HG03520 (cell line): Measurements from ENCODE around the gene NDUFV1.
"Not testable (repeated sequence)": the region's sequence is repeated elsewhere in the genome, so short reads cannot be mapped to it uniquely, and the experiment has no call there.

Experiments
- ATAC-seq: cut with Tn5 transposase; IDR thresholded peaks from one replicate; pipeline ENCODE4 v1.9.1; 2021; ENCODE audit warnings: mild to moderate bottlenecking, moderate library complexity; ENCODE audit not compliant: unreplicated experiment

NDUFV1 gene

GRCh38 chr11:67585911-67586310, 20.8 kb upstream of the NDUFV1 start:
- no peak for ATAC-seq

GRCh38 chr11:67586568-67587250, 20.0 kb upstream of the NDUFV1 start:
- no peak for ATAC-seq

GRCh38 chr11:67588136-67588503, 18.6 kb upstream of the NDUFV1 start:
- ATAC-seq, result no peak

- ATAC-seq, result not testable (repeated sequence)
These were observed 17.8 kb upstream of the NDUFV1 start for GRCh38 chr11:67588899-67589415.

GRCh38 chr11:67592880-67593564, 13.7 kb upstream of the NDUFV1 start:
- no peak for ATAC-seq

GRCh38 chr11:67593565-67593905, 13.2 kb upstream of the NDUFV1 start:
- ATAC-seq, result no peak

GRCh38 chr11:67594480-67594879, 12.3 kb upstream of the NDUFV1 start:
- no peak for ATAC-seq

GRCh38 chr11:67596753-67597300, 9.9 kb upstream of the NDUFV1 start:
- no peak for ATAC-seq

- ATAC-seq, result not testable (repeated sequence)
These were observed 9.3 kb upstream of the NDUFV1 start for GRCh38 chr11:67597458-67597857.

GRCh38 chr11:67597963-67598362, 8.8 kb upstream of the NDUFV1 start:
- ATAC-seq, result not testable (repeated sequence)

GRCh38 chr11:67599149-67599548, 7.6 kb upstream of the NDUFV1 start:
- ATAC-seq, result no peak

GRCh38 chr11:67600324-67601029, 6.3 kb upstream of the NDUFV1 start:
- no peak for ATAC-seq

GRCh38 chr11:67601098-67601497, 5.6 kb upstream of the NDUFV1 start:
- ATAC-seq, result no peak

- ATAC-seq, result not testable (repeated sequence)
These were observed 2.6 kb upstream of the NDUFV1 start for GRCh38 chr11:67604119-67604518.

GRCh38 chr11:67604815-67605214, 1.9 kb upstream of the NDUFV1 start:
- no peak for ATAC-seq

- no peak for ATAC-seq
These were observed 1.3 kb upstream of the NDUFV1 start for GRCh38 chr11:67605231-67606011.

GRCh38 chr11:67606093-67606491, 644 bp upstream of the NDUFV1 start:
- no peak for ATAC-seq

GRCh38 chr11:67607507-67607906, 771 bp downstream of the NDUFV1 start:
- no peak for ATAC-seq

- no peak for ATAC-seq
These were observed 1.8 kb downstream of the NDUFV1 start for GRCh38 chr11:67608486-67608885.

- ATAC-seq, result no peak
These were observed 2.6 kb downstream of the NDUFV1 start for GRCh38 chr11:67609316-67609715.
